T-helper 2 cell treated with Interferon-gamma antibody and Interleukin-4, amounts not matched to agents 100 ng/mL and 5 ng/mL, for 36 hours (primary cell): Measurements from ENCODE around the gene TST. TPM values are rescaled to one million over a fixed set of nuclear protein-coding genes. Genes with fewer than 3 reads are reported as not detected.
"Not testable (repeated sequence)": the region's sequence is repeated elsewhere in the genome, so short reads cannot be mapped to it uniquely, and the experiment has no call there.

Experiments
- intact Hi-C: fragments of 100-400 bp; cut with micrococcal nuclease; formaldehyde crosslinking; loops from one replicate; pipeline ENCODE4 v1.15.1; 2023
- total RNA-seq: library from RNA; stranded (reverse); gene quantifications from 2 replicates; pipeline ENCODE4 v1.2.3, GENCODE V29; 2022

The TST gene
- total RNA-seq, 1 donor from 2014 or later = 7.5 TPM

DNA sequence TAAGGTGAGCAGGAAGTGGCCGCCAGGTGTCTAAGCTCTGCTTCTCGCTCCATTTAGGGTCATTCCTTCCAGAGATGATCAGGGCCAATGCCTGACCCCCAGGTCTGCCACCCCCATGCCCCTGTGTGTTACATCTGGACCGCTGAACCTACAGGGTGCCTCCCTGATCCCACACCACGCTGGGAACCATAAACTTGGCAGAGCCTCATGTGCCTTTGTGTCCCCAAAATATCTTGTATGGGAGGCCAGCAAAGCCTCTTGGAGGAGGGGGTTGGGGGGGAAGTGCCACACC, 3.7 kb downstream of the TST start:
- intact Hi-C loops = no loop called here

DNA sequence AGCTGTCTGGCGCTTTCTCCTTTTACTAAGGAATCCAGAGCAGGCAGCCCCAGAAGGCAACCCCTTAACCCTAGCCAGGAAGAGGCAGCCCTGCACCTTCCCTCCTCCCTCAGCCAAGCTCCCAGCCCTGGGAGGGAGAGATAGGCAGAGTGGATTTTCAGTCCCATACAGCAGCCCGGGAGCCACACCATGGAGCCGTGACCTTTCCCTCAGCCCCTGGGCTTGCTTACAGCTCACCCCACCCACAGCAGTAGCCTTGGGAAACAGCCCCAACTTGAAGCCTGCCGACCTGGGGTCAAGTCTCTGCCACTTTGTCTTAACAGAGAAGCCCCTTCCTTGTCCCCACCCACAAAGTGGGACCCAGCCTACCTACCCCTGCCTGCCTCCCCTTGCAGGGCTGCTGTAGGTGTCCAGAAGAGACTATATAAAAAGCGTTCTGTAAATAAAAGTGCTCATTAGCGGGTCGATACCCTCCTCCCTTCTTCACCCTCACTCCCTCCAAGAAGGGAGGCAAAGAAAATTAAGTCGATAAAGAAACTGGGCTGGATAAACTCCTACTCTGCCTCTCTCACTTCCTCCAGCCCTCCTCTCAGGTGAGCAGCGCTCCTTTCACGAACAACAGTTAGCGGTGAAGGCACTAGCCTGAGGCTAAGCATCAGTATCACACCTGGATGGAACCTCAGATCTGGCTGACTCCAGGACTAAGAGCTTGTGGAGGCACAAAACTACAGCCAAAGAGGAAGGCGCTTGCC, 4.2 kb downstream of the TST start:
- intact Hi-C loops = no loop called here

DNA sequence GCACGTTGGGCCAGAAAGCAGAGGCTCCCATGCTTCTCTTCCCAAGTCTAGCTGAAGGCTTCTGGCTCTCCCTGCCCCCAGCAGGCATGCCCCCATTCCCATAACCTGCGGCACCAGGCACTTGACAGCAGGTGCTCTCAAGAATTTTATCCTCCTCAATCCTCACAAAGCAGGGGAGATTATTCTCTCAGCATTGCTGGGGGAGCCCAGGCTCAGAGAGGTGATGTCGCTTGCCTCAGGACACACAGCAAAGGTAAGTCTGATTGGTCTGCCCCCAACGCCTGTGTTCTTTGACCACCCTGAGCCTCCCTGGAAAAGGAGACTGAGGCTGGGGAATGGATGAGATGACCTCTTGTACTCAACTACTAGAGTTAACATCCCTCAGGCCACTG, 4.8 kb downstream of the TST start:
- intact Hi-C loops = no loop called here

DNA sequence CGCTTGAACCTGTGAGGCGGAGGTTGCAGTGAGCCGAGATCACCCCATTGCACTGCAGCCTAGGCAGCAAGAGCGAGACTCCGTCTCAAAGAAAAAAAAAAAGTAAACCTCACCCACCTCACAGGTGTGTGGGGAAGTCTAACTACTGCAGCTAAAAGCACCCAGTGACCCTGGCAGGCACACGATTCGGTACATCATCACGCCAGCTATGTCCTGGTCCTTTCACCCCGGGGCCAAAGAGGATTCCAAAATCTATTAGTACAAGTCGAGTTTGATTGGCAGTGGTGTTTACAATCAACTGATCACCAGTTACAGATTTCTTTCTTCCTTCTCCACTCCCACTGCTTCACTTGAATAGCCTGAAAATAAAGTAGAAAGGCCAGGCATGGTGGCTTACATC, 6.3 kb downstream of the TST start:
- intact Hi-C loops = no loop called here

DNA sequence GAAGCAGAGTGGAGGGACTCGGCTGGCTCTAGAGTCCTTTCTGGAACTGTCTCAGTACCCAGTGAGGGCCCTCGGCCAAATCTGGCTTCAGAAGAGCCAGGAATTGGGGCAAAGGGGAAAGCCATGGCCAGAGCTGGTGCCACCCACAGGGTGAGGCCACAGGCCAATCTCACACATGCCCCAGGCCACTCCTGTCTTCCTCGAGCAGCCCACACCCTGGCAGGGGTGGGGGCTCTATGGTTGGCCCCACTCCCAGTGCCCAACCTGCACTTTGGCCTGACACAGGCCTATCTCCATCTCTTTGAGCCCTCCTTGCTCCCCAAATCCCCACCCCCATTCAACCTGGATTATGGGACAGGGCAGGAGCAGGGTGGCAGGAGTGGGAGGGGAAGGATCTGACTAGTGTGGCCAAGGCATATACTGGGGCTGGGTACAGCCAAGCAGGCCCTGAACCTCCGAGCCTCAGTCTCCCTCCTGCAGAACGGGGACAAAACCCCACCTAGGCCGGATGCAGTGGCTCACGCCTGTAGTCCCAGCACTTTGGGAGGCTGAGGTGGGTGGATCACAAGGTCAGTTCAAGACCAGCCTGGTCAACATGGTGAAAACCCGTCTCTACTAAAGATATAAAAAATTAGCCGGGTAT, 6.9 kb downstream of the TST start:
- intact Hi-C loops = no loop called here

DNA sequence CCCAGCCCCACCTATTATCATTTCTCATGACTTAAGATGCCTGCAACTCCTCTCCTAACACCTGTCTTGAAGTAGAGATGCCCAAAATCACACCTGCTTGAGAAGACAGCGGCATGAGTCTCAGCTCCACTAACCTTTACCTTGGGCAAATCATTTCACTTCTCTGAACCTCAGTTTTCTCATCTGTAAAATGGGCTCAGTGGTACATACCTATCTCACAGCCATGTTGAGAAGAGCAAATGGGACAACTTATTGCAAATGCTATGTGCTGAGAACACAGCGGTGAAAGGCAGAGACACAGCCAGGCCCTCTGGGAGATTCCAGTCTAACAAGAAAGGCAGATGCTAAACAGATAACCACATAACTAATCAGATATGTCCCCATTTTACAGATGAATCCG, 7.8 kb downstream of the TST start:
- intact Hi-C loops = no loop called here

DNA sequence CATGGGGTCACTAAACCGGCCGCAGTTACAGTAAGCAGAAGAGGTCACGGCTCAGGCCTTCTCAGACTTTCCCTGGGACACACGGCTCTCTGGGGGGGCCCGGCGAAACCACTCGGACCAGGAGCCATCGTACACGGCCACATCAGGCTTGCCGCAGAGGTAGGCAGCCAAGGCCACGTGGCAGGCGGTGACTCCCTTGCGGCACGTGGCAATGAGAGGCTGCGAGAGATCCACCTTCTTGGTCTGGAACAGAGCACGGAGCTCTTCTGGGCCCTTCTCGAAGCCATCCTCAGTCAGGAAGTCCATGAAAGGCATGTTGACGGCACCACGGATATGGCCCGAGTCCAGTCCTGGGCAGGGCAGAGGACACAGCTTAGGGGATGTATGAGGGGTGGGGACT, 8.3 kb downstream of the TST start:
- intact Hi-C loops = no loop called here

DNA sequence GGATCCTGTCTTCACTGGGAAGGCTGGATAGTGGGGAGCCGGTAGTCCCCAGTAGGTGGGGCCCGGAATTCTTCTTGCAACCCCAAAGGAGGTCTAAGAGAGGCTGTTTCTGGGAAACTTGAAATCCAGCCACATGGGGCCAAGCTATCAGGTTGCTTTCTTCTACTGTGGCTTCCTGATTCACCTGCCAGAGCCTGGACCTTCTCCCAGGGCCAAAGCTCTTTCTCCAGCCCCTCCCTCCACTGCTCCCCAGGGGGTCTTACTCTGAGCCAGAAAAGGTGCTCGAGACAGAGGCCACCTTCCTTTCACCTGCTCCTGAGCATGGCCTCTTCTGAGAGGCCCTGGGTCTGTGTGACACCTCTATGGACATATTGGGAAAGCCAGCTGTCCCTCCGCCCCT, 9.1 kb downstream of the TST start:
- intact Hi-C loops = no loop called here

DNA sequence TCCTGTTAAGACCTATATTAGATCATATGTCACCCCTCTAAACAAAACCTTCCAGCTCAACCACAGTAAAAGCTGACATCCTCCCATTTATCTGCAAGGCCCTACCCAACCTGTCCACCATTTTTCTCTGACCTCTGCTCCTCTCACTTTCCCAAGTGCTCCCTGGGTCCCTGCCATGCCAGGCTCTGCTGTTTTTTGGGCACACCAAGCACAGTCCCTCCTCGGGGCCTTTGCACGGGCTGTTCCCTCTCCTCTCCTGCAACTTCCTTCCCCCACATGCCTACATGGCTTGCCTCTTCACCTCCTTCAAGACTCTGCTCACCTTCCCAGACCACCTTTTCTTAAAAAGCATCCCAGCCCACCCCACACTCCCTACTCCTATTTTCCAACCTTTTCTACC, 9.8 kb downstream of the TST start:
- intact Hi-C loops = no loop called here

DNA sequence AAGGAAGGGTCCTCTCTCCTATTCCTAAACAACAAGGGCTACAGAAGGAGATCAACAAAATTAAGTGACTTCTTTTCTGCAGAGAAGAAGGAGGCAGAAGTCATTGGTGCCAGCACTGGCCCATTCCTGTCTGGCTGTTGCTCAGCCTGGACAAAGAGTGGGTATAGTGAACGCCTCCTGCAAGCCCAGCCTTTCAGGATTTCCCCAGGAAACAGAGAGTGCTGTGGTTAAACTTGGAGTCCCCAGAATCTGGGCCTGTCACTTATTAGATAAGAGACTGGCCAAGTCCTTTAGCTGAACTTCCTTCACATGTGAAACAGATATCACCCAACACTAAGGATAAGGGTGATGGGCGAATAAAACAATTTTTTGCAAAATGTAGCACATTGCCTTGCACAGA, 10.9 kb downstream of the TST start:
- intact Hi-C loops = no loop called here

DNA sequence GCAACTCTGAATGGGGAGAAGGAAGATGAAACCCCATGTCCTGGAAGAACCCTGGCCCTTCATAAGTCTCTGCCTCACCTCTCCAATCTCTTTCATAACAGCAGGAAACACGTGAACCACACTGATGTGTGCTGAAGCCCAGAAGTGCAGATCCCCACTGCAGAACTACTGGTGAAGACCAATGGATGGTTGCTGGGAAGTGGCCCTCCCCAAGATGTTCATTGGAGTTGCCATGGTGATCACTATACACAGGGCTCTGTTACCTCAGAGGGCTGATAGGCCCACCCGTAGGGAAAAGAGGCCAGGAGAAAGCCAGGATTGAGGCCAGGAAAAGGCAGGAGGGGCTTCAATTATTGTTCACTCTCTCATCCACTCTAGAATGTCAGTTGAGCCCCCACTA, 11.6 kb downstream of the TST start:
- intact Hi-C loops = no loop called here

DNA sequence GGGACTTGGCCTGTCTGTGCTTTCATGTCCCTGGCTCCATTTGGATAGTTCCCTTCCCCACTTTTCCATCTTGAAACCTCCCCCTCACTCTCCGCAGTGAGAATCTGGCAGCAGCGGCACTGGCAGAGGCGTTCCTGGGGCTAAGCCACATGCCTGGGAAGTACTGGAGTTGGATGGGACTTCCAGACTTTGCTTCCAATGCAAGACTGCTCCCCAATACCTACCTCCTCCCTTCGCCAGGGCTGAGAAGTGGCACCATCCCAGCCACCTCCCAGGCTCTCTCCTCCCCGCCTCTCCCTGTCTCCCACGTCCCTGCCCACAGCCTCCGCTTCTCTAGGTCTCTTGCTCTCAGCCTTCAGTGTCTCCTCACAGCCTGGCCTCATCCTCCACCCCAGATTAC, 16.6 kb downstream of the TST start:
- intact Hi-C loops = no loop called here

DNA sequence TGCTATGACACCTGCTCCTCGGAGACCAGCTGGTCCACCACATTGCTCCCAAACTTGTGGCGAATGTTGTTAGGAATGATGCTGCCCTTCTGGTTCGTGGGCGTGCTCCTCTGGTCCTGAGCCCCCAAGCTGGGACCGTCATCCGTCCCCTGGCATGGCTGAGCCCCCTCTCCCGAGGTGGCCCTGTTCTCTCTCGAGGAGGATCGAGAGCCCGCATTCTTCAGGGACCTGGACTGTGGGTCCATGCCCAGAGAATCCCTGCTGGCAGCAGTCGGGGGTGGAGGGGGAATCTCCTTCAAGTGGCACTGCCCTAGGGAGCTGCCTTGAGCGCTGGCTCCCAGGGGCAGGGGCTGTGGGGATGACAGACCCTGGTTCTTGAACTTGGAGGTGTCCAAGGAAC, 17.4 kb downstream of the TST start:
- intact Hi-C loops = no loop called here

DNA sequence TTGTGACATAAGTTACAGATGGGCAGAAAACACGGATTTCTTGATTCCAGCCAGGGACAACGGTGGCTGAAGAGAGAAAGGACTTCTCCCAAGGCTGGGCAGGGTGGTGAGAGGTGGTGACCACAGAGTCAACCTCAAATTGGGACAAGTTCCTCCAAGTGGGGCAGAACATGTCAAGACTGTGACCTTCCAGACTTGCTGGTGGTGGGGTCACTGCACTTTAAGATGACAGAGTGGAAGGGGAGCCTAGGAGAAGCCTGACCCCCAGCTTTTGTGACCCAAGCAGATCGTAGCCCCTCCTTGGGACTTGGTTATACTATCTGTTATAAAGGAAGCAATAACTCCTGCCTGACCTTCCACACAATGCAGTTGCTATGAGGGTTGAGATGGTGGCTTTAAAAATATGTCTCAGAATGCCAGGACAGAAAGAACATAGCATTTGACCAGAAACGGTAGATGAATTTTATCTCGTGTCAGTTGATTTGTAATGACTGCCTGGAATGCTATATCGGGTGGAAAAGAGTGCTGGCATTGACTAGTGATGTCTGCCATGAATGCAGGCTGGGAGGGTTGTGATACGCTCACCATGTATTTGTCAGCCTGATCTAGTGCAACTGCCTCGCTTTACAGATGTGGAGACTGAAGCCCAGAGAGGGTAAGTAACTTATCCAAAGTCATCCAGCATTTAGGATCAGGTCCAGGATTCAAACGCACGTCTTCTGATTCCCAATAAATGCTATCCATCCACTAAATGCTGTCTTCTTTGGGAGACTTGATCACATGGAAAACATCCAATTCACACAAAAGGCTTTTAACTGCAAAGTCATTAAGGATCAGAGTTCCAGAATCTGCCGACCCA, 18.3 kb downstream of the TST start:
- intact Hi-C loops = no loop called here

DNA sequence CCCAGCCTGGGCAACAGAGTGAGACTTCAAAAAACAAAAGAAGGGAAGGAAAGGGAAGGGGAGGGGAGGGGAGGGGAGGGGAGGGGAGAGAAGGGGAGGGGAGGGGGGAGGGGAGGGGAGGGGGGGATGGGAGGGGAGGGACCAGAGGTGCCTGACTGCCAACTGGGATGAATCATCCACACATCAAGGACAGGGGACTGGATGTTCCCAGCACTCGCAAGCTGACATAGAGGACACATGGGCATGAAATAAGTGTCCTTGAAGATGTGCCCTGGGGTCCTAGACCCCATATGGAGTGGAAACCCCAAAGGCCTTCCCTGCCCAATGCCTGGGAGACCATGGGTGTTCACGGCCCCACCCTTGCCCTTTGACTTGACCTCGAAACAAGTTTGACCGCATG, 19.8 kb downstream of the TST start:
- intact Hi-C loops = no loop called here

DNA sequence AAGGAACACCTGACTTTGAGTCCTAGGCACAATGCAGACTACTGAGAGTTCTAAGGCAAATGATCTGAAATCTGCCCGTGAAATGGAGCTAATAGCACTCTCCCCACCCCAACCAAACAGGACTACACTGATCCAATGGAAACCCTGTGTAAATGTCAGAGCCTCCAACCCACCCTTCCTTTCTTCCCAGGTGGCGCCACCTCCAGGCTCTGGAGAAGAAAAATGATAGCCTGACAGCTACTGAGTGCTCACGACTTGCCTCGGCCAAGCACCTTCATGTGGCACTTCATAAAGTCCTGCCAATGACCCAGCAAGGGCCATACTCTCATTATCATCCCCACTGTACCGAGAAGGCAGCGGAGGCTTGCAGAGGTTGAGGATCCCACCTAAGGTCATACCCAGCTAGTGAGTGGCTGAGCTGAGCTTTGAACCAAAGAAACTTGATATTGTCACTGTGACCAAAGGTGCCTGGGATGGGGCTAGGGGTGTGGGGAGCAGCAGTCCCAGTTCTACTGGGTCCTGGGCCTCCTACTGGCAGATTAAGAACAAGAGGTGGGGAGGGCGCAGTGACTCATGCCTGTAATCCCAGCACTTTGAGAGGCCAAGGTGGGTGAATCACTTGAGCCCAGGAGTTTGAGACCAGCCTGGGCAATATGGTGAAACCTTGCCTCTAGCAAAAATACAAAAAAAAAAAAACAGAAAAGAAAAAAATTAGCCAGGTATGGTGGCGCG, 20.5 kb downstream of the TST start:
- intact Hi-C loops = no loop called here

DNA sequence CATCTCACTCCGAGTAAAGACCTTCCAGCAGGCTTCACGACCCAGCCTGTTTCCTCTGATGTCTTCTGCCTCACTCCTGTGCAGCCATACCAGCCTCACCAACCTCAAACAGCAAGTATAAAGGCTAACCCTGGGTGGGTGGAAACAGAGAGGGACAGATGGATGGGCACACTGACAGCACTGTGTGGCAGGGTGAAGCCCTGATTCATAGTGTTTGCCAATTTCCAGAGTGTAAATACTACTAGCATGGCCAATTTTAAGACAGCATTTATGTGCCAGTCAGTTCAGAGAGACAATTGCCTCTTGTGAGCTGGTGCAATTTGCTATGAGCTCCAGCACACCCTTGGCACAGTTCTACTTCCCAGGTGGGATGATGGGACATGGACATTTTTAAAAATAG, 21.5 kb downstream of the TST start:
- intact Hi-C loops = no loop called here

DNA sequence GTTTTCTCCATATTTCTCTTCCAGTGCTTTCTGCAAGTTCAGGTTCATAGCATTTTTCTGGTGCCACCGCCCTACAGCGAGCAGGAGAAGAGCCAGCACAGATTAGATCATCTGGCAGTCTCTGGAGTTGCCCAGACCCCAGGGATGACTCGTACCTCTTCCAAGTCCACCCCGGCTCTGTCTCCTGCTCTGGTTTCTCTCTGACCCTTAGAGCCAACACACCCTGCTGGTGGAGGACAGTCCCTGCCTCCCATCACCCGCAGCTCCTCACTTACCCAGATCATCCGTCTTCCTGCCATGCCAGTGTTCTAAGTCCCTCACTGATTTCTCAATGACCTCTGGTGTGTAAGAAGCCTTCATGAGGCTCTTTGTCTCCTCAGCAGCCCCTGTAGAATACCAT, 28.0 kb downstream of the TST start:
- intact Hi-C loops = no loop called here

DNA sequence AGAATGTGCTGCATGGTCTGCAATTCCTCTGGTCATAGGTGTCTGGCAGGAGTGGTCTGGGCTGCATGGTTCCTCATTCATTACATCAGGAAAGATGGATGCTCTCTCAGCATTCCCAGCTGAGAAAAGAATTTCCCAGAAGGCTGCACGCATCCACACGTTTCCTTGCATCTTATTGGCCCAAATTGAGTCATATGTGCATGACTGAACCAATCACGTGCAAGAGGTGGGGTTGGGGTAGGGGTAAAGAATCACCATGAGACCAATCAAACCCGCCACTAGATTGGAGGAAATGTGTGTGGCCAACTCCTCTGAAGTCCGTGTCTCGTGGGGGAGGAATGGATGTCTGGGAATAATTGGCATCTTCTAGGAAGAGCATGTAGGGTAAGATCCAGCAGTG, 28.8 kb downstream of the TST start:
- intact Hi-C loops = no loop called here

DNA sequence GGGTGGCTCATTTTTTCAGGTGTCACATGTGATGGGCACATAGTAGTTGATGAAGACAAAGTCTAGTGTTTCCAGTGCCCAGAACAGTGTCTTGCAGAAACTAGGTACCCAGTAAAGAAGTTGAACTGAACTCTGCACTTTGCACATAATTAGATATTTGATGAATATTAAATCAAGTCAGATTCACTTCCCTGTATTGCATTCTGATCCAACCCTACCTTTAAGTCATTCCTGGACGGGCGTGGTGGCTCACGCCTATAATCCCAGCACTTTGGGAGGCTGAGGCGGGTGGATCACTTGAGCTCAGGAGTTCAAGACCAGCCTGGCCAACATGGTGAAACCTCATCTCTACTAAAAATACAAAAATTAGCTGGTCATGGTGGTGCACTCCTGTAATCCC, 30.2 kb downstream of the TST start:
- intact Hi-C loops = not testable (repeated sequence)

DNA sequence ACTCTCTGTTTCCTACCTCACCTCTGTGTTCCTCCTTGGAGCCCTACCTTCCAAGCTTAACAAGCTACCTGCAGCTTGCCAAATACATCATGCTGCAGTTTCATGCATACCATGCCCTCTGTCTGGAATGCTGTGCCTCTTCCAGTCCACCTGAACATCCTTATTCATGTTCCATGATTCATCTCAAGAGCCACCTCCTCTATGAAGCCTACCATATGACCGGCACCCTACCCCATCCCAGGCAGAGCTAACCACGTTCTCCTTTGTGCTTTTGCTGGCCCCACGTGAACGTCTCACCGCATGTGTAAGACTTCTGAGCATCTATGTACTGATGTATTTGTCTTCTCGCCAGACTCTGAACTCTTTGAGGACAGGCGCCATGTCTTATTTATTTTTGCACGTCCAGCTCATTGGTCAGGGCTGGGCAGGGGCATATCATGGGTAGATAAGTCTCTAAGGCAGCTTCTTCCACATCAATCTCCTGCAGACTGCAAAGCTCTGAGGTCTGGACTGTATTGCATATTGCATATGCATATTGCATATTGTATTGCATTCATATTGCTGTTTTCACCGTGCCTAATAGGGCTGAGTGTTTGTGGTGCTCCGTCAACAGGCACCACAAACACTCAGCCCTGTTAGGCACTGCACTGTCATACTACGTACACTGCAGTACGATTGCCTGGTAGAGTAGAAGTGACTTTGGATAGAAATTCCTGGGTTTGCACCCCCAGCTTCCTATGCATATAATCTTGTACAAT, 31.0 kb downstream of the TST start:
- intact Hi-C loops = no loop called here
